Ureter (tissue), 1 donor: ENCODE data around the gene MMAB. TPM values are rescaled to one million over a fixed set of nuclear protein-coding genes. Genes with fewer than 3 reads are reported as not detected.
A peak's percentile ranks its signal among the peaks of the same experiment; 100 is the strongest.

ENCODE experiments used
- DNase-seq: peaks from one replicate; pipeline ENCODE4 v3.0.0-alpha.2; 2020; ENCODE audit warnings: low spot score
- total RNA-seq: library from RNA; stranded (reverse); gene quantifications from one replicate; pipeline ENCODE4 v1.2.4, GENCODE V29; 2023
- donor health status: DM: yes; HTN: yes; CAD: no.

Gene MMAB
- total RNA-seq, 1 donor from 2014 or later = 65.8 TPM

DNA sequence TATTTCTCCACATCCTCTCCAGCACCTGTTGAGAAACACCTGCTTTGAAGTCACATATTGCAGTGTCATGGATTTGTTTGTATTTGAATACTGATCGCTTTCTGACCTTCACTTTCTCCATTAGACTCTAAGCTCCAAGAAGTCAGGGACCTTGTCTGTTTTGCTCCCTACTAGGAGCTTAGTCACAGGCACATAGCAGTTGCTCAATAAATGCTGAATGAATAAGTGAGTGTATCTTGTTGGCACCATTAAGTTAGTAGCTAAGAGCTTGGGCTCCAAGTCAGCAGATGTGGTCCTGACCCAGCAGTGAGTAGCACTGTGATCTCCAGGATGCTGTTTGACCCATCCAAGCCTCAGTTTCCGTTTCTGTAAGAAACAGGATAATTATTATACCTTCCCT, 10.4 kb upstream of the MMAB start:
- no peak for DNase-seq

GRCh38 chr12:109582636-109583035, 9.3 kb upstream of the MMAB start:
- peak; percentile 72 for DNase-seq

- peak; percentile 81 for DNase-seq
These were observed 8.6 kb upstream of the MMAB start for GRCh38 chr12:109581856-109582255.

DNA sequence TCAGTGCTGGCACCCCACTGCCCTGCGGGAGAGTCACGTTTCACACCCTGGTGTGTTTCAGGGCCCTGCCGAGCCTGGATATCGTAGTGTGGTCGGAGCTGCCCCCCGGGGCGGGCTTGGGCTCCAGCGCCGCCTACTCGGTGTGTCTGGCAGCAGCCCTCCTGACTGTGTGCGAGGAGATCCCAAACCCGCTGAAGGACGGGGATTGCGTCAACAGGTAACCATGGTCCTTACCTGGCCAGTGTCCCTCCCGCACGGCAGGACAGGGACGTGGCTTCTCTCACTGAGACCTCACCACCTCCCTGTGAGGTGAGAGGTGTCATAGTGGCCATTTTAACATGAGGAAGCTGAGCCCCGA, 8.0 kb upstream of the MMAB start:
- DNase-seq = no peak

DNA sequence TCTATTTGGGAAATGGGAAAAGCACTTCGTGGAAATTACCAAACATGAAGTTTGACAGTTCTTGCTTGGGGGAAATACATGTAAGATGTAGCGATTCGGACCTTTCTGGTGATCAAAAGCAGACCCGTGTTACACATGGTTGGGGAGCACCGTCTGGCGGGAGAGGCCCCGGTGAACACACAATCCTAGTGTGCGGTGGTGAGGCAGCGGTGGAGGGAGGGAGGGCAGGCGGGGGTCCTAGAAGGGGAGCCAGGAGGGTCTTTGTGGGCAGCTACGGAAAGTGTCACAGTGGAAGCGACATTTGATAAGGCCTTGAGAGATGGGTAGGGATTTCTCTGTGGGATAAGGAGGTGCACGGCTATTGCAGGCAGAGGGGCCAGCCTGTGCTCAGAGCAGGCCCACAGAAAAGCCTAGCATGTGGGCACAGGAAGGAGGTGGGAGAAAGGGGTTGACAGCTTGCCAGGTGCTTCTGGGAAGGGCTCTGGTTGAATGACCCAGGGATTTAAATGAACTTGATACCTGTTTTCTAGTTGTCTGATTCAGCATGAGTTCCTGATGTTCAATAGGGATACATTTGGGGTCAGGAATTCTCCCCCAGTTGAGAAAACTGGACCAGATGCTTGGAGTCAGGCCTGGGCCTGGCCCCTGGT, 7.5 kb upstream of the MMAB start:
- no peak for DNase-seq

GRCh38 chr12:109580272-109580671, 7.0 kb upstream of the MMAB start:
- no peak for DNase-seq

DNA sequence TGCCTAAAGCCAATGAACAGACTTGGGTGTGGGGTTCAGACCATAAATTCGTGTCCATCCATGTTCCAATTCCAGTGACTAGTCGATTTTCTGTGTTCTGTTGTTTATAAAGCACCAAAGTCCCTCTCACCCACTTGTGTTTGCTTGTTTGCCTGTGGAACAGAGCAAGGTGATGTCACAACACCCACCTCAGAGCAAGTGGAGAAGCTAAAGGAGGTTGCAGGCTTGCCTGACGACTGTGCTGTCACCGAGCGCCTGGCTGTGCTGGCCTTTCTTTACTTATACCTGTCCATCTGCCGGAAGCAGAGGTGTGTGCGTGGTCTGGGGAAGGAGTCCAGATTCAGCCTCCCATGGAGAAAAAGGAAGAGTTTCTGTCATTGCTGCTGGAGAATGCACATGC, 6.3 kb upstream of the MMAB start:
- no peak for DNase-seq

DNA sequence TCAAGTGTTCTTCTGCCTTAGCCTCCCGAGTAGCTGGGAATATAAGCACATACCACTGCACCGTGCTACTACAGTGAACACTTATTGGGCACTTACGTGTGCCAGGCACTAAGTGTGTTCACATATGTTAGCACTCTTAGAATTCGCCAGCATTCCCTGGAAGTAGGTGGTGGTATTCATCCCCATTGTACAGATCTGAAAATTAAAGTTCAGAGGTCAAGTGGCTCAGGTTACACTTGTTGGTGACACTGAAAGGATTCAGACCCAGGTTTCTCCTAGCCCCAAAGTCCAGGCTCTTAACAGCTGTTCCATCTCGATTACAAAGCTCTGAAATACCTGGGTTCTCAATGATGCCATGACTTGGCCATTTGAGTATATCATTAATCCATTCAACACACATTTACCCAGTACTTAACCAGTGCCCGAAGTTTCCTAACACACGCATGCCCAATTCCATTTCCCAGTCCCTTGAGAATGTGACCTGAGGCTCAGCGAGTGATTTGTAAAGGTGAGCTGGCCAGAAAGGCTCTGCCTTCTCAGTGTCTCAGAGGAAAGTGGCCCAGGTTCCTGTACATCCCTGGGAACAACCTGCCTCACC, 5.1 kb upstream of the MMAB start:
- DNase-seq = no peak

DNA sequence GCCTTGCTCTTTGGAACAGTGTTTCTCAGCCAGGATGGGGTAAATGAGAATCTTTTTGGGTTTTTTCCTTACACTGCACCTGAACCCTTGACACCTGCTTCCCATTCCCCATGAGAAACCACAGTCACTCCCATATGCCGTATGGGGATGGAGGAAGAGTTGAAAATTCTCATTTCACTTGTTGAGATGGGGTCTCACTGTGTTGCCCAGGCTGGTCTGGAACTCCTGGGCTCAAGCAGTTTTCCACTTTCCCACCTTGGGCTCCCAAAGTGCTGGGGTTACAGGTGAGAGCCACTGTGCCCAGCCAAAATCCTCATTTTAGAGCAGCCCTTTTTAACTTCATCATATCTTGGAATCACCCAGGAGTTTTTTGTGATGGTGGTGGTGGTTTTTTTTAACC, 4.0 kb upstream of the MMAB start:
- no peak for DNase-seq

DNA sequence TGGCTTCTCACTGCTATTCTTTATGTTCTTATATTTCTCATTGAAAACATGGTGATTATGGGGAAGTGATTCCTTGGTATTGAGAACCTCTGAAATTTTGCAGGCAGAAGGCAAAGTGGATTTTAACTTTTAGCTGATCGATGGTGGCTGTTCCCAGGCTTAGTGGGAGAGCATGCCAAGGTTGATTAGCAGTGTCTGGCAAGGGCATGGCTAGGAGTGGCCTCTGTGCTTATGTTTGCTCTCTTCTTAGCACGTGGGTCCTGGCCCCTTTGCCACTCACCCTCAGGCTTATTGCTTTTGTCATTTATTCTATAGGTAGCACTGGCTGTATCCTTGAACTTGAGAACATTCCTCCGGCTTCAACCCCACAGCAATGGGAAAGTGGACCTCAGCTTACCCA, 2.4 kb upstream of the MMAB start:
- no peak for DNase-seq

- no peak for DNase-seq
These were observed 575 bp upstream of the MMAB start for GRCh38 chr12:109573914-109574244.

GRCh38 chr12:109572506-109572845, 828 bp downstream of the MMAB start:
- no peak for DNase-seq

DNA sequence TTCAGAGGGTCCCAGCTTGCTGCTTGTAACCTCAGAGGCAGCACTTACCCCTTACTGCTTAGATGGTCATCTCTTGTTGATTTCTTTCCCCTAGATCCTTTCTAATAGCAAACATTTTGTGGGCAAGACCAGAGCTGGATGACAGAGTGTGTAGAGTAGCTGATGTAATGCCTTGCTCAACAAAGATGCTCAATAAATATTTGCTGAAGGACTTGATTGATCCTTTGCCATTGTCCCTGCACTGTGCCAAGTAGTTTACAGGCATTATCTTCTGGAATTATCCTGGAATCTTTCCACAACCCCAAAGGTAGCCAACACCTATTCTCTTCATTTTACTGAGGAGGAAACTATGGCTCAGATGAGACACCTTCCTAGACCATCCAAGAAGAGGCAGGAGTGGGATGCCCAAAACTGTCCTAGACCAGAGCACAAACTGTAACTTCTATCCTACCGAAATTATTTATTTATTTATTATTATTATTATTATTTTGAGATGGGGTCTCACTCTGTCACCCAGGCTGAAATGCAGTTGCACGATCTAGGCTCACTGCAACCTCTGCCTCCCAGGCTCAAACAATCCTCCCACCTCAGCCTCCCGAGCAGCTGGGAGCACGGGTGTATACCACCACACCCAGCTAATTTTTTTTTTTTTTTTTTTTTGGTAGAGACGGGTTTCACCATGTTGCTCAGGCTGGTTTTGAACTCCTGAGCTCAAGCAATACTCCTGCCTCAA, 1.4 kb downstream of the MMAB start:
- DNase-seq = no peak

GRCh38 chr12:109568486-109568885, 4.8 kb downstream of the MMAB start:
- no peak for DNase-seq

DNA sequence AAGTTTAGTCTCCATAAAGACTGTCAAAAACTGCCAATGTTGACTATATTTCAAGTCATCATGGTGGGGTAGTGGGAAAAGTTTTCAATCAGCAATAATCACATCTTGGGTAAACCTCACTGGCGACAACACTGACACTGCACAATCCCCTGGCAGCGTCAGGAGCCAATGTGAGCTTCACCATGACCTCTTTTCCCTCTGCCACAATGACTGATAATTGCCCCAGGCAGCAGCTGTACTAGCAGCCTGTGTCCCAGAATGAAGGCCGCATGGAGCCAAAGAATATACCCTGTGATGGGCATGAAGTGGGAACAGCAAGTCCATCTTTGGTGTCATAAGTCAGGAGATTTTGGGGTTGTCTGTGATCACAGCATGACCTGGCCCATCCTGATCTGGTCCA, 5.3 kb downstream of the MMAB start:
- DNase-seq = no peak

- no peak for DNase-seq
These were observed 6.0 kb downstream of the MMAB start for GRCh38 chr12:109567296-109567695.

DNA sequence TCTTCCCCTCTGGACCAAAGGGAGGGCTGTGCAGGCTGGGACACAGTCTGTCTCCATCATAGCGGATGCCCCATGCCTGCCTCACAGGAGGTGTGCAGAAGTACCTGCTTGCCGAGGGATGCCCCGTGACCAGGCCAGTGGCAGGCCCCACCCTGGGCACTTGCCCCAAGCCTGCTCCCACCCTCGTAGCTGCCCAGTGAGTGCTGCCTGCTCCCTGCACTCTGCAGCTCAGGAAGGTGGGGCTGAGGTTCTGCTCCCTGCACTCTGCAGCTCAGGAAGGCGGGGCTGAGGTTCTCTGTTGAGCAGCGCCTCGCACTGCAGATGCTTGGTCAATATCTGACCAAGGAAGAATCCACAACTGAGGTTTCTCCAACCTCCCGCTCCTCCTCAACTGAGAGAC, 6.9 kb downstream of the MMAB start:
- DNase-seq = no peak

DNA sequence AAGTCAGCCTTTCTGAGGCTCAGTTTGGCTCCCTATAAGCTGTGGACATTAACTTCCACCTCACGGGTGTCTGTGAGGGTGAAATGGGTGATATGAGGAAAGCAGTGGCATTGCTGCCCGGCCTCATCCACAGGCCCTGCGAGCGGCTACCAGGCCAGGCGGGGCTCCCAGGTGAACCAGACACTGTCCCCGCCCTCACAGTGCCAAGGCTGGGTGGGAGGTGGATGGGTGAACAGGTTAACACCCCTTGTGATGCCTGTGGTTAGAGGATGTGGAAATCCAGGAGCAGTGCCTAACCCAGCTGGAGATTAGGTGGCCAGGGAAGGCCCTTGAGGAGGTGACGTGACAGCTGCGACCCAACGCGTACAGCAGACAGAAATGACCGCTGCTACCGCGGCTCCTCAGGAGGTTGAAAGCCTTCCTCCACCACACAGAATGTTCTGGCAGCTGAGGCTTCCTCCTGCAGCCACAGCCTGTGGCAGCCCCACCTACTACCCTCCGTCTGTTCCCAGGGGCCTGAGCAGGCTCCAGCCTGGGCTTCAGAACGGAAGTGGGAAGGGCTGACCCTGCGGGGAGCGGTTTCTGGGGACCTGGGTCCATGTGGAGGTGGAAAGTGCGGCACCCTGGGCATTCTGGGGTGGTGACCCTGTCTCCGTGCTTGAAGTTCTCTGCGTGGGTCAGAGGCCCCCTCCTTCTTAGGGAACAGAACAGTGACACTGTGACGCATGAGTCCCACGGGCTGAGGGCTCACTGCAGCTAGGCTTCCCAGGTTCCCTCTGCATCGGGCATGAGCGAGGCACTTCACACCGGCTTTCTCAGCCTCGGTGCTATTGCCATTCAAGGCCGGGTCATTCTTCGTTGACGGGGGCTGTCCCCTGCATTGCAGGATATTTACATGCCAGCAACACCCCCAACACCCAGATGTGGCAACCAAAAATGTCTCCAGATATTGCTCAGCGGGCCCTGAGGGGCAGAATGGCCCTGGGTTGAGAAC, 9.7 kb downstream of the MMAB start:
- DNase-seq = no peak

GRCh38 chr12:109562871-109563270, 10.4 kb downstream of the MMAB start:
- no peak for DNase-seq

DNA sequence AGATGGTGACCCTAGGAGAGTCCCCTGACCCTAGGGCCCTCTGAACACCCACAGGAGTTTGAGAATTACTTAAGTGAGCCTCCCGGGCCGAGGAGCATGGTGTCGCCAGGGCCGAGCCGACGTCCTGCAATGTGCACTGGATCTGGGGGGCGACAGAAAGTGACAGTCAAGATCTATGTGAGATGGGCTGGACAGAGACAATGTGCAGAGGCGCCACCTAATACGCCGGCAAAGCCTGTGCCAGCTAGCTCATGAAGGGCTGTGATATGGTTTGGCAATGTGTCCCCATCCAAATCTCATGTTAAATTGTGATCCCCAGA, 11.6 kb downstream of the MMAB start:
- no peak for DNase-seq

- no peak for DNase-seq
These were observed 12.2 kb downstream of the MMAB start for GRCh38 chr12:109560867-109561710.

DNA sequence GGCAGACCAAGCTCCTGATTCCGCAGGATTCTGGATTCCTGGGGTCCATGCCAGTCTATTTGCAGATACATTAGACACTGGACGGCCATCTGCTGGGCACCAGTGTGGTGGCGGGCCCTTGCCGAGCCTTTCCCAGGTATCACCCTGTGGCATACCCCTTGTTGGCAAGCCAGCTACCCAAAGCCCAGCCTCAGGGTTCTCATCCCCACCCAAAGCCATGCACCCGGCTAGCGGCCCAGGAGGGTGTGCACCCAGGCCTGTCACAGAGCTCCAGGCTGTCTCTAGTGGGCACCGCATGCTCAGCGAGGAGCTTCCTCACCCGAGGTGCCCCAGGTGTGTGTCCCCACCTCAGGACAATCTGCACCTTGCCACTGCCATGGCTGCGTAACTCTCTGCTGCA, 13.7 kb downstream of the MMAB start:
- no peak for DNase-seq
